Retinal pigment epithelial cell (primary cell): ENCODE results near the gene BCKDHB.

Source experiments
- DNase-seq: peaks from one replicate; pipeline ENCODE4 v3.0.0-alpha.2; 2010; ENCODE audit warnings: low read depth
- H3K4me3 ChIP-seq: 2 replicates; pipeline ENCODE4 v1.5.1; 2011; ENCODE audit warnings: mild to moderate bottlenecking, low read length, control low read depth, moderate library complexity
- TF ChIP-seq, protein P1 (sequence below): conservative IDR thresholded peaks from 2 replicates; pipeline ENCODE4 v1.5.1; 2011; ENCODE audit warnings: low read depth, low read length, control low read depth, inconsistent platforms

The BCKDHB gene

DNA sequence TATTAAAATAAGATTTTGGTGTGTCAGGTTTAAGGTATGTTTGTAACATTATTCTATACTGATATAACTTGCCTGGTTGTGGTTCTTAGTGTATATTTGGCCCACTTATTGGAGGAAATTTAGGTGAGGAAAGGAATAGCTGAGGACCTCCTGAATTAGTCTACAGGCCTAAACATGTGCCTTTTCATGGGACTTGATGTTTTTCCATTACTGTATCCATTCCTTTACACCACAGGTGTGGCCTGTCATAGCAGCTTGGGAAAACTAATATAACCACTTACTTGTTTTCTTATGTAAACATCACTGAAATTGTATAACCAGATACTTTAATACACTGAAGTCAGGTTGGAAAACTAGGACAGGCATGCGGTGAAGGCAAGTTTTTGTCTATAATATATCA, 27.6 kb downstream of the BCKDHB start:
- H3K4me3 ChIP-seq, result no peak overlapping the region
- DNase-seq, result no peak
- TF ChIP-seq, protein P1, sequence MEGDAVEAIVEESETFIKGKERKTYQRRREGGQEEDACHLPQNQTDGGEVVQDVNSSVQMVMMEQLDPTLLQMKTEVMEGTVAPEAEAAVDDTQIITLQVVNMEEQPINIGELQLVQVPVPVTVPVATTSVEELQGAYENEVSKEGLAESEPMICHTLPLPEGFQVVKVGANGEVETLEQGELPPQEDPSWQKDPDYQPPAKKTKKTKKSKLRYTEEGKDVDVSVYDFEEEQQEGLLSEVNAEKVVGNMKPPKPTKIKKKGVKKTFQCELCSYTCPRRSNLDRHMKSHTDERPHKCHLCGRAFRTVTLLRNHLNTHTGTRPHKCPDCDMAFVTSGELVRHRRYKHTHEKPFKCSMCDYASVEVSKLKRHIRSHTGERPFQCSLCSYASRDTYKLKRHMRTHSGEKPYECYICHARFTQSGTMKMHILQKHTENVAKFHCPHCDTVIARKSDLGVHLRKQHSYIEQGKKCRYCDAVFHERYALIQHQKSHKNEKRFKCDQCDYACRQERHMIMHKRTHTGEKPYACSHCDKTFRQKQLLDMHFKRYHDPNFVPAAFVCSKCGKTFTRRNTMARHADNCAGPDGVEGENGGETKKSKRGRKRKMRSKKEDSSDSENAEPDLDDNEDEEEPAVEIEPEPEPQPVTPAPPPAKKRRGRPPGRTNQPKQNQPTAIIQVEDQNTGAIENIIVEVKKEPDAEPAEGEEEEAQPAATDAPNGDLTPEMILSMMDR, result no peak

DNA sequence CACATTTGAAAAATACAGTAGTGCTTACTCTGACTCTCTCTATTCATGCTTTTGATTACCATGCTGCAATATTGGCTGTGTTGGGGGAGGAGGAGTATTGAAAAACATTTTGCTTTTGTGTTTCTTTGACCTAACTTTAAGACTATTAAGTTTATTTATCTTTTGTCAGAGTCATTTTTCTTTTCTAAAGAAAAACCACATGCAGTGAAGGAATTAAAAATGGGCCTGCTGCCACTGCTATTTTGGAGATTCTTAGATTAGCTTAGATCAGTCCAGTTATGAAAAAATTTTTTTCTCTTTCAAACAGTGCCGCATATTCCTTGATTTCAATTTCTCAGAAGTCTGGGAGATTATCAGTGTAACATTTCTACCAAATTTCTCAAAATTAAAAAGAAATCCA, 36.1 kb downstream of the BCKDHB start:
- no peak for DNase-seq
- TF ChIP-seq, protein P1, result no peak

DNA sequence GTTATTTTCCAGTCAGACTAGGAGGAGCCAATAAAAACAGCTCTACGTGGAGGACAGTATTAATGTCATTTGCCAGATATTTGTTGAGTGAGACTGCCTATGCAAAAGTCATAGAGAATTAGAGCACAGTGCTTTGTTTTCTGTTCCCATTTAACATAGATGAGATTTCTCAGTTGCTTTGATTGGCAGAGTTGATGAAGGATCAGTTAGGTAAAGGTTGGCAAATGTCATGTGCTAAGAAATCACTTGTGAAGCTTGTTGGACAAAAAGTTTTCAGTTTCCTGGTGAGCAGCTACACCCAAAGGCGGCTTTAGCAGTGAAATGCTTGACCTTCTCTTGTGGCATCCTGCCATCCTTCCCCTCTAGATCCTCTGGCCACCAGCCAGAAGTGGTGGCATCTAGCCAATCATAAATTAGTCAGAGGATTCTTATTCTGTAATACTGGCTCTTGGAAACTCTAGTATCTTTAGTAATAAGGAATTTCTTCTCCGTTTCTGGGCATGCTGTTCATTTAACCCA, 37.0 kb downstream of the BCKDHB start:
- TF ChIP-seq, protein P1, result peak; percentile 1
- no peak overlapping the region for H3K4me3 ChIP-seq
- peak; percentile 93 for DNase-seq

More for the DNA sequence above, 36.1 kb downstream of the BCKDHB start:
- no peak overlapping the region for H3K4me3 ChIP-seq

DNA sequence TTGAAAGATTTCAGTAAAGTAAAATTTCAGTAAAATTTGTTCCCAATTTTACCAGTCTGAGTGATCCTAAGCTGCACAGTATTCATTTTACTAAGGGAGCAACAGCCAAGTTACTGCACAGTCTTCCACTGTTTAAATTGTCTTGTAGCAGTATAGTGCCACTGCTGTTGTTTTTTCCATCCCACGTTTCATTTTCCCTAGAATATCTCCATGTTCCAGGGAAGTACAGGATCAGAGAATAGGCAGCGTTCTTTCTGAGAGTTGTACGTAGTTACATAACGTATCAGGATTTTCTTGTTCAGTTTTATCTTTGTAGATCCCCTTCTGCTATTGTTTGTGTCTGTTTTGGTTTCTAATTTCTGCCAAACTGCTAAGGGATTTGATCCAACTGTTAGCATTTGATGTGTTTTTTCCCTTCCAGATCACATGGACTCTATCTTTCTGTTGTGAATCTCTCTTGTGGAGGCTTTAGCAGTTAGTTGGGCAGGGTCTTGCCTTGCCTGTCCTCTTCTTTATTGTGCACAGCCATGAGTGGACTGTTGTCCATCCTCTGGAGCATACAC, 38.4 kb downstream of the BCKDHB start:
- no peak overlapping the region for H3K4me3 ChIP-seq
- no peak for DNase-seq
- TF ChIP-seq, protein P1, result no peak

DNA sequence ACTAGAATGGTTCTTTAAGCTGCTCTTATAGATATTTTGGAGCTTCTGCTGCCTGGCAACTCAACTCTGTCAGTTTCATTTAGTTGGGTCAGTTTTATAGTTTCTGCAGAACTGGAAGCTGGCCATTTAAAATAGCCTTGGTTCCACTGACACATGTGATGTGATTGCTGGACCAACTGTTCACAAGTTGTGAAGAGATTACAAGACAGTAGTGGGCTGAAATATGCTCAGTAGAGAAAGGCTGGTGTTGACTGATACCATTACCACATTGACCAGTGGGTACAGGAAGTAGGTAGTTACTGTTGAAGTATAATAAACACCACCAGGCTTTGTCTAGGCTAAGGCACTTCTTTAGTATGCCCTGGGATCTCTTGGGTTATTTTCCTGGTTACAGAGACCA, 39.0 kb downstream of the BCKDHB start:
- no peak overlapping the region for H3K4me3 ChIP-seq
- TF ChIP-seq, protein P1, result no peak
- DNase-seq, result no peak

DNA sequence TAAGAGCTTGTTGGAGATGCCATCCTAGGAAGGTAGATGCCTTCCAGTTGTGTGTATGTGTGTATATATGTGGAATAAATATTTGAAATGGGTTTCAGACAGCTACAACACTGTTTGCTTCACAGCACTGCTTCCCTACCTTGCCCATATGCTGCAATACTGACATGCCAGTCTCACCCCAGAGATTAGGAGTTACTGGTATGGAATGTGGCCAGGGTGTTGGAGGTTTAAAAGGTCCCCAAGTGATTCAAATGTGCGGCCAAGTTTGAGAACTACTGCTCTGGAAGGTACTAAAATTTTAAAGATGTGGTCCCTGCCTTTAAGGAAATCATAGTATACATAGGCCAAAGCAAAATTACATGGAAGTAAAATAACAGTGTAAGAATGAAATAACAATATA, 39.5 kb downstream of the BCKDHB start:
- DNase-seq, result no peak
- no peak overlapping the region for H3K4me3 ChIP-seq
- TF ChIP-seq, protein P1, result no peak

DNA sequence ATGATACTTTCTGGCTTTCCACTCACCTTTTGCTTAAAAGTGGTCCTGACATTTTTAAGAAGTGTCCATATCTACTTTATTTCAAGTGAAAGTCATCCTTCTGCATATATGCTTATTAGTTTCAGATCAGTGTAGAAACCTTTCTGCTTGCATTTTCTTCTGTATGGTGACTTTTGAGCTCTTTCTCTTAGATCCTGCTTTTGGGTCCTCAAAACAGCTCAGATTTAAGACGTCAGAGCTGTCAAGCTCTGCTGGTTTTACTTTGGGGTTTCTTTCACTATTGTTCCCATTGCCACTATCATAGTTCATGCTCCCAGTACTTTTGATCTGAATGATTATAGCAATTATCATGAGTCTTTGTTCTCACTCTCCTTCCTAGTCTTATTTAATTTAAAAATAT, 41.7 kb downstream of the BCKDHB start:
- TF ChIP-seq, protein P1, result no peak
- H3K4me3 ChIP-seq, result no peak overlapping the region
- DNase-seq, result no peak
